Frontal cortex (tissue), 4 donors: ENCODE data around the gene OR2A25. TPM values are rescaled to one million over a fixed set of nuclear protein-coding genes. Genes with fewer than 3 reads are reported as not detected.

Source experiments
- DNase-seq, 2 donors: peaks; one replicate each; pipeline ENCODE4 v3.0.0; 2012; ENCODE audit warnings: low spot score in 2 of 2
- FAIRE-seq: peaks from 2 replicates; lab custom pipeline; 2012; peaks lifted over from hg19 to GRCh38; lab: Jason Lieb, UNC
- small RNA-seq: library from RNA; depleted of rRNA; stranded (forward); fragments of <200 nt; gene quantifications from one replicate; pipeline ENCODE3, GENCODE V24; 2014
- total RNA-seq: library from RNA; depleted of rRNA; stranded (reverse); fragments of >200 nt; gene quantifications from one replicate; pipeline ENCODE4 v1.2.3, GENCODE V29; 2014
- donor health status: control.
- donor health status: control.
- donor health status: control.

The OR2A25 gene
- total RNA-seq, 1 donor from 2014 or later = not detected

DNA sequence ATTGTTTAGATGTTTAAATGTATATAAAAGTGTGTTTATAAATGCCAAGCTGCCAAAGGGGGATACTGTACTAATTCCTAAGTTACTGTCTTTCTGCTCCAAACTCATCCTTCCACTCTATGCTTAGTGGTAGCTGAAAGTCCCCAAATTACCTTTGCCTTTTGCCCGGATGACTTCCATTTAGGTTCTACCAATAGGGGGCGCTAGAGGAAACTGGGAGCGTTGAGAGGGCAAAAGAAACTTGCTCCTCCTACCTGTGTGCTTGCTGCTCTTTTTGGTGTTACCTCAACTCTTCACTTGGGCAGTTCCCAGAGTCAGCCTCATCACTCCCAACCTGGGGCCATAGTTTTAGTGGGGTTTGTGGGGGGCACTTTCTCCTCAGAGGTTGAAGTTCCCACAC is 5.9 kb upstream of the OR2A25 start:
- FAIRE-seq = no peak

DNA sequence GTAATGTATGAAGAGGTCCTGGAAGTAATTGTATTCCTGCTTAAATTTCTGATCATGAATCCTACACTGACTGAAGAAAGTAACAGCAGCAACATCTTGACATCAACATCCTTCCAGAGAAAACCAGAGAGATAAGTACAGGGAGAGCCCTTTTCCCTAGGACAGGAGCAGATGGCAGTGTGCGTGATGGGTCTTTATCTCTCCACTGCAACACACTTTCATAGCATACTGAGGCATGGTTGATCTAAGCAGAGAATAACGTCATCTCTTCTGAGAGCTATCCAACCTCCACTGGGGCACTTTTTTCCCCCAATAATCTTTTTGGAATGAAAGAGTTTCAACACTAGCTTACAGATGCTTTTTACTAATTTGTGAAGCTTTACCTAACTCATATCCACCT is 342 bp downstream of the OR2A25 start:
- no peak for FAIRE-seq
- DNase-seq = no peak

More for the DNA sequence above, 5.9 kb upstream of the OR2A25 start:
- no peak for DNase-seq

DNA sequence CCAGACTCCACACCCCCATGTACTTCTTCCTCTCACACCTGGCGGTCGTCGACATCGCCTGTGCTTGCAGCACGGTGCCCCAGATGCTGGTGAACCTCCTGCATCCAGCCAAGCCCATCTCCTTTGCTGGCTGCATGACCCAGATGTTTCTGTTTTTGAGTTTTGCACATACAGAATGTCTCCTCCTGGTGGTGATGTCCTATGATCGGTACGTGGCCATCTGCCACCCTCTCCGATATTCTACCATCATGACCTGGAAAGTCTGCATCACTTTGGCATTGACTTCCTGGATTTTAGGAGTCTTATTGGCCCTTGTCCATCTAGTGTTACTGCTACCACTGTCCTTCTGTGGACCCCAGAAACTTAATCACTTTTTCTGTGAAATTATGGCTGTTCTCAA is 4.8 kb downstream of the OR2A25 start:
- FAIRE-seq (no peak), DNase-seq (no peak)

DNA sequence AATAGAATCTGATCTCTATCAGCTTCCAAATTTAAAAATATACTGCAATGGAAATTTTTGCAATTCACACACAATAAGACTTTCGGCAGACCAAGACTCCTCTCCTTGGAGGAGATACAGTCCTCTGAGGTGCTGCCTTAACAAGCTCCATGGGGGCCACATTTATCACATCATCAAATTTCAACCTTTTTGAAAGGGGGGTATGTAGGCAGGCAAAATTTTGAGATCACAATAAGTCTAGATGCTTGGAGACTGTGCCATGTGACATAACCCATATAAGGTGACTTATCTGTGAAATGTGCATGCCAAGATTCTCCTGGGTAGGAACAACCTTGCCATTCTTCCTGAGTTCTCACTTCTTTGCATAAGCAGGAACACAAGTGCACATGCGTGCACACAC is 16.4 kb downstream of the OR2A25 start, which contains the start of gene OR2A12:
Gene OR2A12, plus strand, starts transcription at position 301 of the 400 bp plus-strand sequence. CDS start 8,830 bp downstream, outside the sequence.
- DNase-seq (no peak), FAIRE-seq (no peak)

DNA sequence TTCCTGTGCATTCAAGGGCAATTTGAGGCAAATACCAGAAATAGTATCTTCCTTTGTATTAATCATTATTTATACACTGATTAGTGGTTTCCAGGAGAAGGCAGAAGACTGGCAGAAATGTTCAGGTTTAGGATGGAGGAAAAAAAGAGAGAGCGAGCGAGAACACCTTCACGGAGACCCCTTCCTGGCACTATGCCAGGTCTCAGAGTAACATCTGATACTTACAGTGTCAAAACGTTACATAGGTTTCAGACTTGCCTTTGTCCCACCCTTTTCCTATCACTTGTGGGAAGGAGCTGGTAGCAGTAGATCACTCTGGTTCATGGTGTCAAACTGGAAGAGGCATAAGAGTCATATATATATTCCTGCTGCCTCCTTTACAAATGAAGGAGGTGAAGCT is 17.1 kb downstream of the OR2A25 start:
- FAIRE-seq = no peak

DNA sequence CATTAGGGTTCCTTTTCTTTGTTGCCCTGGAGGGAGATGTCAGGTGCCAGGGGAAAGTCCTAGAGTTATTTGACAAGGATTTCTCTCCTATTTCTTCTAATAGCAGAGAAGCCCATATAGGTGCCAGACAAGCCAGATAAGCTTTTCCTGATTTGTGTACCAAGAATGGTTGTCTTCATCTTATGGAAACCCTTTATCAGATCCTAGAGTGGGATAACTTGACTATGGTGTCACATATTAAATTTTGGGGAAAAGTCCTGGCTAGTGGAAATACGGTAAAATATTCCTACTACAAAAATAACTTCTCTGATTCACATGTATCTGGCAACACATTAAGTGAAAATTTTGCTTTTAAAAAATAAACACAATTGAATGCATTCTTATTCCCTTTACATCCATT is 17.6 kb downstream of the OR2A25 start:
- no peak for FAIRE-seq

More for the DNA sequence above, 17.1 kb downstream of the OR2A25 start:
- no peak for DNase-seq

DNA sequence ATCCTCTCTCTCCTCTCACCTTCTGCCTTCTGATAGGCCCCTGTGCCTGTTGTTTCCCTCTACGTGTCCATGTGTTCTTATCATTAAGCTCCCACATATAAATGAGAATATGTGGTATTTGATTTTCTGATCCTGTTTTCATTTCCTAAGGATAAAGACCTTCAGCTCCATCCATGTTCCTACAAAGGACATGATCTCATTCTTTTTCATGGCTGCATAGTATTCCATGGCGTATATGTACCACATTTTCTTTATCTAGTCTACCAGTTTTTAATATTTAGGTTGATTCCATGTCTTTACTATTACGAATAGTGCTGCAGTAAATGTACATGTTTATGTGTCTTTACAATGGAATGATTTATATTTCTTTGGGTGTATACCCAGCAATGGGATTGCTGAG is 21.1 kb downstream of the OR2A25 start:
- no peak for FAIRE-seq
- no peak for DNase-seq

More for the DNA sequence above, 17.6 kb downstream of the OR2A25 start:
- DNase-seq = no peak

DNA sequence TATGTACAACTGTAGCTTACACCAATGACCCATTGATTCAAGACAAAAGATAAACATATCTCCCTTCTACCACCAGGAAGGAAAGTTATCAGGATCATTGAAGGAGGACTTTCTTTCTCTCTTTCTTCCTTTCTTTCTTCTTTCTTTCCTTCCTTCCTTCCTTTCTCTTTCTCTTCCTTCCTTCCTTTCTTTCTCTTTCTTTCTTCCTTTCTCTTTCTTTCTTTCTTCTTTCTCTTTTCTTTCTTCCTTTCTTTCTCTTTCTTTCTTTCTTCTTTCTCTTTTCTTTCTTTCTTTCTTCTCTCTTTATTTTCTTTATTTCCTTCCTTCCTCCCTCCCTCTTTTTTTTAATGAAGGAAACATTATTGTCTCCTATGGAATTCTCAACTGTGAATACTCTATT is 29.2 kb downstream of the OR2A25 start:
- FAIRE-seq = no peak
- no peak for DNase-seq

DNA sequence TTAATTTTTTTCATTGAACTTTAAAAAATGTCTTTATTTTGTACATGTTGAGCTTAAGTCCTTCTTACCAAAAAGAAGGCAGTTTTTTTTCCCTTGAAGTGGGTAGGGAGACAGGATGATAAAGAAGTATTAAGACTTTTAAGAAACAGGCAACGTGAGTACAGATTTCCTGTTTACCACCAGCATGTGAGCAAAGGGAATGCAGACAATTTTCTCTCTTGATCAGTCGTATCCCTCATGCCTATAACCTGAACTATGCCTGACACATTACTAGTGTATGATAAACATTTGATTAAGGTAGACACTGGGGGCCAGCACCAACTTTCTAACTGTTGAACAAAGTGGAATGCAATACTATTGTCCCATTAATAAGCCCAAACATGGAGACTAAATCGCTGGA is 31.0 kb downstream of the OR2A25 start:
- DNase-seq (no peak), FAIRE-seq (no peak)

DNA sequence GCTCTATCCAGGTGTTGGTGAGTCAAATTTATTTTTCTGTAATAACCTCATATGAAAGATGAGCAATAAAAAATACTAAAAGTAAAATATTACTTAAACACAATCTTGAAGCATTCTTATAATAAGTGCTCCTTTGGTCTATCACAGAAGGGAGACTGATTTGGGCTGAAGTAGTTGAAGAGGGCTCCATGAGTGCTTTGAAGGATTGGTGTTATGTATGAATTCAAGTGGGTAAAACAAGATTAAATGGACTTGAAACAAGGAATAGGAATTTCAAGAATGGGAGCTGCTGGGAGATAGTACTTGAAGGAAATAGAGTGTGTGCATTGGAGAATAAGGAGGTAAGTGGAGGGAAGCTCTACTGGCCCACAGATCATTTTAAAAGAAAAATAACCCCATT is 32.4 kb downstream of the OR2A25 start:
- FAIRE-seq = no peak

DNA sequence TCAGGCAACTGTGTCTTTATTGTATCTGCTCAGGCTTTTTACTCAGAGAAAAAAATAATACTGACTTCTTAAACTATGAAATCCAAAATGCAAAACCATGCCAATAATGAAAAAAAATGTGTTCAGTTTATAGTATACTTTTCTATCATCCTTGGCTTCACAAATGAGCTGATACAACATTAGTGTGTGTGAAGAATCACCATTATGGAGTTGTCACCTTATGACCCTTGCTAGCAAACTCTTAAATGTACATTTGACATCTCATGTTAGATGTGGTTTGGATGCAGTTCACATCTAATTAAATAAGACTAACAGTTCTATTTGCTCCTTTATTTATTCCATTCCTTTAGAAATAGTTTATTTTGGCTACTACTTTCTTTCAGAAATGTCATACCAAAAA is 35.6 kb downstream of the OR2A25 start:
- no peak for FAIRE-seq
- no peak for DNase-seq

More for the DNA sequence above, 32.4 kb downstream of the OR2A25 start:
- DNase-seq = no peak

DNA sequence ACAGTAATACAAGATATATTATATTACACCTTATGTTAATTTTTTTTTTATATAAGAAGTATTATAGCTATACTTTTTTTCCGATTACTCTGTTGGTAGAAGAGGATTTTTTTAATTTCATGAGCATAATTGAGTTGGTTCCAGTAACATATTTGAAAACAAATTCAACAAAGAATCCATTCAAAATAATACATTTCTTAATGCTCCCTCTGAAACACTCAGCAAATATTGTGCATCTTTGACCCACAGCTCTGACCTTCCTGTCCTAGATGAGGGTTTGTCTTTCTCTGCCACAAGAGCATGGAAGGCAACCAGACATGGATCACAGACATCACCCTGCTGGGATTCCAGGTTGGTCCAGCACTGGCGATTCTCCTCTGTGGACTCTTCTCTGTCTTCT is 39.7 kb downstream of the OR2A25 start, which contains the start of gene OR2A2:
Gene OR2A2, plus strand, starts transcription at position 301 of the 400 bp plus-strand sequence. Its CDS starts 0 bp downstream, at position 301.
- DNase-seq = no peak
- FAIRE-seq = no peak

DNA sequence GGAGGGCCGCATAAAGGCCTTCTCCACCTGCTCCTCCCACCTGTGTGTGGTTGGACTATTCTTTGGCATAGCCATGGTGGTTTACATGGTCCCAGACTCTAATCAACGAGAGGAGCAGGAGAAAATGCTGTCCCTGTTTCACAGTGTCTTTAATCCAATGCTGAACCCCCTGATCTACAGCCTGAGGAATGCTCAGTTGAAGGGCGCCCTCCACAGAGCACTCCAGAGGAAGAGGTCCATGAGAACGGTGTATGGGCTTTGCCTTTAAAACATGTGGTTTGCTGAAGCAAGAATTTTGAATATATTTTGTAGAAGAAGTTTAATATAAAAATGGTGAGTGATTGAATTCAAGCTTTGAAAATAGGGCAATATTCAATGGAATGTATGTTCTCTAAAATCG is 40.7 kb downstream of the OR2A25 start:
- FAIRE-seq (no peak), DNase-seq (no peak)

DNA sequence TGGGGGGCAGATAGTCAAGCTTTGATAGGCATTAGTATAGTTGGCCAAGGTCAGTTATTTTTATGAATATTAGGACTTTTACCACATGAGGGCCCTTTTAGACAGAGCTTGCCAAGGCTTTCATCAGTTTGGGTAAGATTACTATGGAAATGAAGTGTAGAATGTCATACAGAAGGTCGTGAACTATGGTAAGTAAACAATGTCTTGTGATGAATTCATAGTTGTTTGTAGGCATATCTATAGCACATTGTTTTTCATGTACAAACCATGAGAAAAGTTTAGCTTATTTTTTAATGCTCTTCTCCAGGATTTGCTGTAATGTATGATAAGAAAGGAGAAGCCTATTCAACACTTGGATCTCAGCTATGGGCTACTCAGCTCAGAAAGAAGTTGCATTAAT is 44.0 kb downstream of the OR2A25 start:
- DNase-seq (no peak), FAIRE-seq (no peak)

DNA sequence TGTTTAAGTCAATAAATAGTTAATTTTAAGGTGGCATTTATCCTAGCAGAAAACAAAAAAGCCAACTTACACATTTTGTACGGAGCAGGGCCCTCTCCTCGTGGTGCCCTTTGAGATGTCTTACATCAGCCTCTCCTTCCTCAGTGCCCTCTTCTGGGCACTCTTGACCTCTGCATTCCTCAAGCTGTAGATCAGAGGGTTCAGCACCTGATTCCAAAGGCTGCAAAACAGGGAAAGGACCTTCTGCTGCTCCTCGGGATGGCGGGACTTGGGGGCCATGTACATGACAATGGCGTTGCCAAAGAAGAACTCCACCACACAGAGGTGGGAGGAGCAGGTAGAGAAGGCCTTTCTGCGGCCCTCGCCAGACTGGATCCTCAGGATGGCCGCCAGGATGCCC is 48.7 kb downstream of the OR2A25 start:
- DNase-seq (no peak), FAIRE-seq (no peak)

DNA sequence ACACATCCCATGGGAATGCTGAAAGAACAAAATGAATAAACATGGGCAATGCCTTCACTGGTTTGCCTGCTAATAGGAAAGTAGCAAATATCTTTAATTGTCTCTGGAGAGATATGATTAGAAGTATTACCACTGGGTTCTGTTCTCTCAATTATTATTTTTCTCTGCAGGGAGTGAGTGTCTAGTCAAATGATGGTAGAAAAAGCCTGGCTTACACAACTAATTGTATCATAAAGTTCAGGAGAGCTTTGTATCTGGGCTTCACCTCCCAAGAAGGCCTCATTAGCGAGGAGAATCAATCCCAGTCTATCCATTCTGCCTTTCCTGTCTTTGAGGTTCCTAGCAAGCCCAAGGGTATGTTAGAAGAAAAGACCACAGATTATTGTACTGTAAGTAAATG is 53.3 kb downstream of the OR2A25 start, which contains the start of gene OR2A14:
Gene OR2A14, plus strand, starts transcription at position 301 of the 400 bp plus-strand sequence. CDS start 5,937 bp downstream, outside the sequence.
- FAIRE-seq = no peak
- DNase-seq = no peak

Small RNAs within 50 kb of the gene (small RNA-seq; reads per million reads assigned to genes)
- gene OR2A41P = not detected

Other genes with a start within 250 kb of the OR2A25 start
- 160 TPM for gene TCAF1, start 167.6 kb upstream of the OR2A25 start, total RNA-seq
- gene OR2F2, start 134.6 kb upstream of the OR2A25 start, total RNA-seq = not detected
- not detected for gene OR2F1, start 115.0 kb upstream of the OR2A25 start, total RNA-seq
- not detected for gene OR6B1, start 69.5 kb upstream of the OR2A25 start, total RNA-seq
- gene OR2A5, start 20.9 kb upstream of the OR2A25 start, total RNA-seq = not detected
- gene OR2A12, start 16.5 kb downstream of the OR2A25 start, total RNA-seq = not detected
- not detected for gene OR2A2, start 39.8 kb downstream of the OR2A25 start, total RNA-seq
- gene OR2A14, start 53.4 kb downstream of the OR2A25 start, total RNA-seq = not detected
- gene CTAGE4, start 113.7 kb downstream of the OR2A25 start, total RNA-seq = 0.41 TPM
- 0.82 TPM for gene ARHGEF35, start 126.0 kb downstream of the OR2A25 start, total RNA-seq
- gene OR2A42, start 169.8 kb downstream of the OR2A25 start, total RNA-seq = under 0.01 TPM
- gene OR2A7, start 195.0 kb downstream of the OR2A25 start, total RNA-seq = not detected
- gene CTAGE8, start 199.5 kb downstream of the OR2A25 start, total RNA-seq = 0.41 TPM
- not detected for gene OR2A1, start 242.6 kb downstream of the OR2A25 start, total RNA-seq